GM12878 (cell line): ENCODE measurements around the gene LAMP5. TPM values are rescaled to one million over a fixed set of nuclear protein-coding genes. Genes with fewer than 3 reads are reported as not detected.

Source experiments
- ATAC-seq: fragments of 200-7000 bp; cut with Tn5 transposase; 3 replicates; pipeline ENCODE4 v1.9.1; 2020; ENCODE audit warnings: mild to moderate bottlenecking, moderate library complexity
- BruUV-seq: library from RNA; stranded (reverse); fragments of 400-500 nt; replicated peaks from 2 replicates; lab custom pipeline; 2021; lab: Mats Ljungman, UMichigan
- CTCF ChIA-PET: fragments of 300-600 bp; sonication (Branson Sonifier 250); formaldehyde crosslinking; extraction: SDS; loops from one replicate; lab custom pipeline; 2021; ENCODE audit warnings: inconsistent platforms; lab: Yijun Ruan, JAX
- POLR2A ChIA-PET: fragments of 350-600 bp; formaldehyde crosslinking; extraction: SDS; loops from one replicate; lab custom pipeline; 2021; ENCODE audit warnings: inconsistent platforms; lab: Charles Lee
- RAD21 ChIA-PET: fragments of 300-600 bp; sonication (Branson Sonifier 250); formaldehyde crosslinking; loops from one replicate; lab custom pipeline; 2023; ENCODE audit warnings: antibody characterized with exemption; ENCODE audit not compliant: unreplicated experiment; lab: Charles Lee
- SMC1A ChIA-PET: fragments of 300-600 bp; sonication (Branson Sonifier 250); formaldehyde crosslinking; loops from one replicate; lab custom pipeline; 2023; ENCODE audit not compliant: unreplicated experiment, uncharacterized antibody; lab: Charles Lee
- DNase-seq: peaks from one replicate; pipeline ENCODE4 v3.0.0-alpha.2; 2011; ENCODE audit warnings: low read depth, low spot score
- FAIRE-seq: peaks from 3 replicates; lab custom pipeline; 2011; peaks lifted over from hg19 to GRCh38; lab: Jason Lieb, UNC
- H2AFZ ChIP-seq: 2 replicates; pipeline ENCODE4 v1.6.0; 2011; ENCODE audit warnings: low read depth, low read length, control low read depth; ENCODE audit not compliant: control insufficient read depth
- H3K27ac ChIP-seq: 2 replicates; pipeline ENCODE4 v1.5.1; 2011; ENCODE audit warnings: control low read depth; ENCODE audit not compliant: control insufficient read depth, insufficient read depth
- H3K27me3 ChIP-seq, 2 experiments: replicated peaks in 1 of 2; 2 replicates each; pipeline versions ENCODE4 v1.6.0 to v1.6.1; 2011; ENCODE audit warnings: low read length in 1 of 2; ENCODE audit not compliant: control insufficient read depth in 2 of 2, insufficient read depth in 2 of 2
- H3K36me3 ChIP-seq, 2 experiments: 2 replicates each; pipeline ENCODE4 v1.5.1; 2011; ENCODE audit warnings: low read length in 1 of 2; ENCODE audit not compliant: control insufficient read depth in 2 of 2, insufficient read depth in 2 of 2
- H3K4me1 ChIP-seq: 2 replicates; pipeline ENCODE4 v1.6.1; 2011; ENCODE audit warnings: mild to moderate bottlenecking, low read length, moderate library complexity, mixed read lengths; ENCODE audit not compliant: control insufficient read depth, insufficient read depth
- H3K4me2 ChIP-seq: 2 replicates; pipeline ENCODE4 v1.6.0; 2011; ENCODE audit warnings: control low read depth; ENCODE audit not compliant: control insufficient read depth, insufficient read depth
- H3K4me3 ChIP-seq: fragments of 200-600 bp; sonication (generic); 2 replicates; pipeline ENCODE4 v1.5.1; 2016
- H3K79me2 ChIP-seq: 2 replicates; pipeline ENCODE4 v1.6.0; 2011; ENCODE audit warnings: low read length; ENCODE audit not compliant: control insufficient read depth, insufficient read depth
- H3K9ac ChIP-seq: 2 replicates; pipeline ENCODE4 v1.8.0; 2011; ENCODE audit warnings: low read length, control low read depth, mixed read lengths; ENCODE audit not compliant: control insufficient read depth, insufficient read depth
- H3K9me3 ChIP-seq: replicated peaks from 3 replicates; pipeline ENCODE4 v1.5.1; 2011; ENCODE audit warnings: mild to moderate bottlenecking, low read length; ENCODE audit not compliant: control insufficient read depth, insufficient read depth
- H4K20me1 ChIP-seq: 2 replicates; pipeline ENCODE4 v1.6.0; 2011; ENCODE audit not compliant: control insufficient read depth, insufficient read depth
- CTCF ChIP-seq, 3 experiments: IDR thresholded peaks in 2 of 3; conservative IDR thresholded peaks in 1 of 3; 2 replicates each; pipeline ENCODE4 v1.5.1; 2011; ENCODE audit warnings: low read depth in 3 of 3, low read length in 3 of 3, mild to moderate bottlenecking in 3 of 3, control low read depth in 2 of 3, moderate library complexity in 2 of 3, inconsistent platforms in 1 of 3, mixed read lengths in 1 of 3; ENCODE audit not compliant: control insufficient read depth in 2 of 3, insufficient read depth in 1 of 3; ENCODE audit errors: extremely low read depth in 1 of 3
- E4F1 ChIP-seq: fragments of 450-650 bp; IDR thresholded peaks from 2 replicates; pipeline ENCODE4 v1.6.1; 2018; ENCODE audit warnings: borderline replicate concordance, mild to moderate bottlenecking; ENCODE audit not compliant: partially characterized antibody
- FOXK2 ChIP-seq: fragments of 450-650 bp; IDR thresholded peaks from 2 replicates; pipeline ENCODE4 v1.6.1; 2017; ENCODE audit warnings: mild to moderate bottlenecking, moderate library complexity
- MYC ChIP-seq: IDR thresholded peaks from 2 replicates; pipeline ENCODE4 v1.6.1; 2011; ENCODE audit warnings: mild to moderate bottlenecking, low read length, moderate library complexity, inconsistent platforms; ENCODE audit not compliant: insufficient read depth, insufficient replicate concordance, insufficient read length, severe bottlenecking
- PKNOX1 ChIP-seq: fragments of 450-650 bp; IDR thresholded peaks from 2 replicates; pipeline ENCODE4 v1.6.1; 2016; ENCODE audit warnings: mild to moderate bottlenecking
- RAD21 ChIP-seq: IDR thresholded peaks from 2 replicates; pipeline ENCODE4 v1.6.1; 2011; ENCODE audit warnings: mild to moderate bottlenecking, low read depth, low read length, moderate library complexity; ENCODE audit not compliant: insufficient read depth
- RCOR1 ChIP-seq: conservative IDR thresholded peaks from 2 replicates; pipeline ENCODE4 v1.6.1; 2012; ENCODE audit warnings: low read depth, low read length, improper control_type of control experiment
- RUNX3 ChIP-seq: IDR thresholded peaks from 2 replicates; pipeline ENCODE4 v1.6.1; 2012; ENCODE audit warnings: low read length, inconsistent platforms
- SREBF2 ChIP-seq: IDR thresholded peaks from 2 replicates; pipeline ENCODE4 v1.6.1; 2012; ENCODE audit warnings: mild to moderate bottlenecking, low read length
- STAT3 ChIP-seq: IDR thresholded peaks from 2 replicates; pipeline ENCODE4 v1.6.1; 2011; ENCODE audit warnings: low read depth, low read length, improper control_type of control experiment
- SUPT20H ChIP-seq: IDR thresholded peaks from 2 replicates; pipeline ENCODE4 v1.6.1; 2011; ENCODE audit warnings: low read depth, mild to moderate bottlenecking, low read length, moderate library complexity, borderline replicate concordance; ENCODE audit not compliant: control insufficient read depth
- ZNF207 ChIP-seq: fragments of 450-650 bp; IDR thresholded peaks from 2 replicates; pipeline ENCODE4 v1.6.1; 2014; ENCODE audit warnings: antibody characterized with exemption, mild to moderate bottlenecking, borderline replicate concordance
- ZSCAN29 ChIP-seq: fragments of 450-650 bp; IDR thresholded peaks from 2 replicates; pipeline ENCODE4 v1.6.1; 2017; ENCODE audit warnings: mild to moderate bottlenecking, moderate library complexity
- WGBS: methylation state at CpG from one replicate; pipeline ENCODE4 v1.1.6; 2016; ENCODE audit warnings: low lambda C conversion rate; ENCODE audit not compliant: insufficient replicate concordance, insufficient coverage; ENCODE audit errors: missing lambda C conversion rate; 5-methylcytosine and 5-hydroxymethylcytosine counted together
- in situ Hi-C: fragments of 300-500 bp; cut with MboI; formaldehyde crosslinking; loops from 9 replicates; pipeline ENCODE4 v1.14.3; 2018; ENCODE audit warnings: mixed read lengths
- intact Hi-C: fragments of 100-400 bp; cut with micrococcal nuclease; formaldehyde crosslinking; loops from one replicate; pipeline ENCODE4 v1.14.2; 2022; ENCODE audit not compliant: unreplicated experiment
- polyA plus RNA-seq, 11 experiments: library from polyadenylated mRNA; depleted of rRNA in 4 of 11; unstranded in 6 of 11; stranded (reverse) in 5 of 11; fragments of >200 nt; fragmentation: Nextera tagmentation in 4 of 11; fragmentation: Illumina TruSeq in 1 of 11; extraction: Ambion mirVana in 4 of 11; extraction: Trizol in 1 of 11; gene quantifications; 1 replicate in 1 of 11; 2 replicates in 10 of 11; pipeline versions ENCODE4 v1.2.1 to v1.2.3, GENCODE V29; 2011 to 2016; ENCODE audit warnings: inconsistent platforms in 2 of 11, missing spikeins in 2 of 11, low read depth in 1 of 11
- total RNA-seq, 4 experiments: library from RNA; depleted of rRNA in 3 of 4; stranded (reverse); fragments of >200 nt in 3 of 4; fragmentation: Illumina TruSeq in 1 of 4; extraction: Trizol in 1 of 4; gene quantifications; 2 replicates each; pipeline versions ENCODE4 v1.2.1 to v1.2.3, GENCODE V29; 2013 to 2021
- TF ChIP-seq, protein P1 (sequence below): IDR thresholded peaks from 2 replicates; pipeline ENCODE4 v1.6.1; 2011; ENCODE audit warnings: borderline replicate concordance, low read depth, mild to moderate bottlenecking, moderate library complexity, mixed read lengths, low read length; ENCODE audit not compliant: insufficient read depth; ENCODE audit errors: extremely low read length
- TF ChIP-seq, protein P2 (sequence below): IDR thresholded peaks from 2 replicates; pipeline ENCODE4 v1.6.1; 2012; ENCODE audit warnings: low read depth, low read length, improper control_type of control experiment

Gene LAMP5
- total and polyA plus RNA-seq, 10 of the 15 experiments (the other 5 are each of a cell fraction or from before 2014, with no cell fraction given) = 0.10 to 0.56 (median 0.49) TPM; not detected in 1

DNA sequence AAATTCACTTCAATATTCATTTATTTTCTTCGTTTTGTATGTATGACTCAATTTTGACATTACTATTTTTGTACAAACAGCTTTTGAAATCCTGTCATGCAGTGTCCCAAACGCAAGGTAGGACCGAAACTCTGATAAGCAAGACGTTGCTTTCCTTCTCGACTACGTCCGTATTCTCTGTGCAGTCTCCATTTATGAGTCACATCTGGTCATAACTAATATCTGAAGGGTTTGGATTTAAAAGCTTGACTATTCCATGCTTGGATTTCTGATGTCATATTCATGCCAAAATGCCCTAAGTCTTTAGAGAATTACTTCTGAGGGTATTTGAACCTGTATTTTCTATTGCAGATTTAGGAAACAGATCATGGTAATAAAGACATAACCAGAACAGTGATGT, 37.8 kb upstream of the LAMP5 start (continued):
- TF ChIP-seq RCOR1 = no peak
- no peak for TF ChIP-seq SREBF2
- TF ChIP-seq STAT3 = no peak

- Histone ChIP-seq H4K20me1 (no peaks in the 10 kb centered on the region), H3K27ac (no peak overlapping the region), H2AFZ (no peak overlapping the region), H3K4me1 (peaks cover 14% of the 10 kb centered on the region), H3K9ac (no peak overlapping the region), H3K36me3 (no peaks in the 10 kb centered on the region), H3K27me3 (no peaks in the 10 kb centered on the region), H3K4me3 (no peak overlapping the region), H3K4me2 (no peak overlapping the region), H3K79me2 (no peaks in the 10 kb centered on the region), H3K9me3 (no peaks in the 10 kb centered on the region)
- DNase-seq = no peak
- no peak for ATAC-seq
- 44% methylated on average over 4 of the region's 4 CpGs for WGBS
- ChIA-PET SMC1A (no interaction called here), CTCF (no interaction called here), POLR2A (no interaction called here), RAD21 (no interaction called here)
- in situ Hi-C loops = no loop called here
- intact Hi-C loops = no loop called here
- no peak for FAIRE-seq
- no TSS peak for BruUV-seq
- no peak for TF ChIP-seq CTCF (IDR thresholded peaks at IDR 0.05 in 2 of 3, conservative IDR thresholded peaks at IDR 0.05 in 1 of 3; ENCODE audit: control insufficient read depth in 2 of 3, extremely low read depth in 1 of 3, insufficient read depth in 1 of 3, low read depth in 3 of 3, low read length in 3 of 3)
- no peak for TF ChIP-seq ZNF207
- TF ChIP-seq E4F1 = no peak
- TF ChIP-seq SUPT20H = no peak
- no peak for TF ChIP-seq FOXK2
- TF ChIP-seq RAD21 = no peak
- no peak for TF ChIP-seq PKNOX1
- TF ChIP-seq, protein P1, sequence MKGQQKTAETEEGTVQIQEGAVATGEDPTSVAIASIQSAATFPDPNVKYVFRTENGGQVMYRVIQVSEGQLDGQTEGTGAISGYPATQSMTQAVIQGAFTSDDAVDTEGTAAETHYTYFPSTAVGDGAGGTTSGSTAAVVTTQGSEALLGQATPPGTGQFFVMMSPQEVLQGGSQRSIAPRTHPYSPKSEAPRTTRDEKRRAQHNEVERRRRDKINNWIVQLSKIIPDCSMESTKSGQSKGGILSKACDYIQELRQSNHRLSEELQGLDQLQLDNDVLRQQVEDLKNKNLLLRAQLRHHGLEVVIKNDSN = no peak
- TF ChIP-seq RUNX3 = no peak
- TF ChIP-seq, protein P2, sequence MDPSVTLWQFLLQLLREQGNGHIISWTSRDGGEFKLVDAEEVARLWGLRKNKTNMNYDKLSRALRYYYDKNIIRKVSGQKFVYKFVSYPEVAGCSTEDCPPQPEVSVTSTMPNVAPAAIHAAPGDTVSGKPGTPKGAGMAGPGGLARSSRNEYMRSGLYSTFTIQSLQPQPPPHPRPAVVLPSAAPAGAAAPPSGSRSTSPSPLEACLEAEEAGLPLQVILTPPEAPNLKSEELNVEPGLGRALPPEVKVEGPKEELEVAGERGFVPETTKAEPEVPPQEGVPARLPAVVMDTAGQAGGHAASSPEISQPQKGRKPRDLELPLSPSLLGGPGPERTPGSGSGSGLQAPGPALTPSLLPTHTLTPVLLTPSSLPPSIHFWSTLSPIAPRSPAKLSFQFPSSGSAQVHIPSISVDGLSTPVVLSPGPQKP = no peak
- TF ChIP-seq ZSCAN29 = no peak
- no peak for TF ChIP-seq MYC
These were observed 35.6 kb upstream of the LAMP5 start for GRCh38 chr20:9478771-9479170.
